ENCODE data around the gene NLE1.

GRCh38 chr17:35103271-35103670 lies 38.8 kb downstream of the NLE1 start:
- TF ChIP-seq CTCF (IDR thresholded peaks at IDR 0.05; ENCODE audit: poor library complexity) (no peak), EZH2phosphoT487 (IDR thresholded peaks at IDR 0.05; ENCODE audit: low read depth, severe bottlenecking, unreplicated experiment) (no peak)
